GM18520 (cell line): ENCODE data around the gene ZKSCAN4.
A peak's percentile ranks its signal among the peaks of the same experiment; 100 is the strongest.

Experiments used
- ATAC-seq: cut with Tn5 transposase; IDR thresholded peaks from one replicate; pipeline ENCODE4 v1.9.1; 2021; ENCODE audit not compliant: unreplicated experiment

The ZKSCAN4 gene

DNA sequence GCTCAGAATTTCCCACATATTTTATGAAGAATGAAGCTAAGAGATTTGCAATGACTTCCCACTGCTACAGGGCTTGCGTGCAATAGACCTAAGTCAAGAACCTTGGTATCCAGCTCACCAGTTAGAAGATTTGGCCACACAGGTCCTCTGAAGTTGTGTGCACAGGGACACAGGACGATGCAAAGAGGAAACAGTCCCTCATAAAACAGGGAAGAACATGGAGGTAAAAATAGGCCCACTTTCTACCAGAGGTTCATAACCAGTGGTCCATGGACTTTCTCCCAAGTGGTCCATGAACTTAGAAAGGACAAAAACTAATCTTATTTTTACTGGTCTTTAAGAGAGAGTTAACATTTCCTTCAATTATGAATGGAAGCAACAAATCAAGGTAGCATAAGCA lies 1.3 kb downstream of the ZKSCAN4 start:
- no peak for ATAC-seq

DNA sequence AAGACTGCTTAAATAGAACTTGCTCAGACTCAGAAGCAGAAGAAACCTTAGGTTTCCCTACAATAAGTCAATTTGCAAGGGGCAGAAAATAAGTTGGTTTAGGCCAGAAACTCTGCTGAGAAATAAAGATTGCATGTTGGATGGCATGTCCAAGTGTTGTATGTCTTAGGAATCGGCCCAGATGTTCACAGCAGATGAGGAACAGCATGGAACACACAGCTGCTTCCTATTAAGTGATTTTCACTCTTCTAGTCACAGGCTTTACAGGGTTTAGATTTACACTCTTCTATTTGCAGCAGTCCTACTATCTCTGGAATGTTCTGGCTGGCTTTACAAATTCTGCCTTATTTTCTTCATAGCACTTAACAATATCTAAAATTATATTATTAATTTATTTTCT lies 3.2 kb downstream of the ZKSCAN4 start:
- no peak for ATAC-seq

DNA sequence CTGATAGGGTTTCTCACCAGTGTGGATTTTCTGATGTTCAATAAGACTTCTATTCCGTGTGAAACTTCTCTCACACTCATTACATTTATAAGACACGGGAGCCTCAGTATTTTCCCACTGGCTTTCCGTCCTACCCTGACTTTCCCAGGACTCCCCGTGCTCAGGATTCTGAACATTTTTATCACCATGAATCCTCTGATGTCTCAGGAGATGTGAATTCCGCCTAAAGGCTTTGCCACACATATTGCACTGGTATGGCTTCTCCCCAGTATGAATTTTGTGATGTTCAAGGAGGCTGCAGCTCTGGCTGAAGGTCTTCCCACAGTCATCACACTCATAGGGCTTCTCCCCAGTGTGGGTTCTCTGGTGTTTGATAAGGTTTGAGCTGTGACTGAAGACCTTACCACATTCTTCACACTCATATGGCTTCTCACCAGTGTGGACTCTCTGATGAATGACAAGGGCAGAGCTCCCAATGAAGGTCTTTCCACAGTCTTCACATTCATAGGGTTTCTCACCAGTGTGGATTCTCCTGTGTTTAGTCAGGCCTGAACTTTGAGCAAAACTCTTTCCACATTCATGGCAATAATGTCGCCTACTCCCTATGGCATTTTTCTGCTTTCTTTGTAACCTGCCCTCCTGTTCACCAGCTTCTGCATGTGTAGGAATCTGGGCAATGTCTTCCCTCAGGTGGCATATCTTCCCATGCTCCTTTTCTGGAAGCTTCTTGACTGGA lies 6.7 kb downstream of the ZKSCAN4 start:
- ATAC-seq, result no peak

DNA sequence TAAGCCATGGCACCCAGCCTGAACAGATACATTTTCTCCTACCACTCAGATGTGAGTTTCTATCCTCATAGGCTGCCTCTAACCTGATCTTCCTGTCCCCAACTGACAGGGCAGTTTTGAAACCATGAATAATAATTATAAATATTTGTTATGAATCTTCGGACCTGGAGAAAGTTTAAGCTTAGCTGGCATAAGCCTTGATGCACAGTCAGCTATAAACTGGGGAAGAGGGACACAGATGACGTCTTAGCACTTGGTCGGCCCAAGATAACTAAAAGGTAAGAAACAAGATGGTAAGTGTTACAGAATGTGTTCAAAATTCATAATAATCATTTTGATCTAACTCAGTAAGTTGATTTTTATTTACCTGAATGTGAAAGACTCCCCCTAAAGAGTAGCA lies 8.1 kb downstream of the ZKSCAN4 start:
- no peak for ATAC-seq

DNA sequence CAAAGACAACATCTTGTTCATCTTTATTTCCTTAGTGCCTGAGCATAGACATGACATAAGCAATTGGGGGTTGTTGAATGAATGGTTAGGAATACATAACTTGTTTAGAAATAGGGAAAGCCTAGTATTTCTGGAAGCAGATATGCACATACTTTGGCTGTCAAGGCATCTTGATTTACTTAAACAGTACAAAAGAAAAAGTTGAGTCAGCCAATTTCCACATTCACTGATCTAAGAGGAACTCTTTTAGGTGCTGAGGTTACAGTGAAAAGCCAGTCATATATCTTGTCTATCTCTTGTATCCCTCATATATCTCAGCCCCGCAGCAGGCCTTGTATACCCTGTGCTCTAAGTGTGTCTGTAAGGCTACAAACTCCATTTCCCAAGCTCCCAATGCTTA lies 11.6 kb downstream of the ZKSCAN4 start:
- no peak for ATAC-seq

DNA sequence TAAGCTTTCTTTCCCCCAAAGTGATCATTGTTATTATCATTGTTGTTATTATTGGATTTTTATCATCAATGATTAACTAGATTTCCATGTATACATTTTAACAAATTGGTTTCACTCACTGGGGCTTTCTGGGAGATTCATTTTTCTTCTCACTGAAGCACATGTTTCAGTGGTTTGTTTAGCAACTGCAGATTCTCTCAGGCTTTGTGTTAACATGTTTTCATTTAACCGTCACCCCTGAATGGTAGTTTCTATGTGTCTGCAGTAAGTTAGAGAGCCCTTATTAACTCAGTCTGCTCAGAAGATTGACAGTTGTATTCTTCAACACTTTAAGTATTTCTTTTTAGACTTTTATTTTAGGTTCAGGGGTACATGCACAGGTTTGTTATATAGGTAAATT lies 12.4 kb downstream of the ZKSCAN4 start:
- no peak for ATAC-seq

DNA sequence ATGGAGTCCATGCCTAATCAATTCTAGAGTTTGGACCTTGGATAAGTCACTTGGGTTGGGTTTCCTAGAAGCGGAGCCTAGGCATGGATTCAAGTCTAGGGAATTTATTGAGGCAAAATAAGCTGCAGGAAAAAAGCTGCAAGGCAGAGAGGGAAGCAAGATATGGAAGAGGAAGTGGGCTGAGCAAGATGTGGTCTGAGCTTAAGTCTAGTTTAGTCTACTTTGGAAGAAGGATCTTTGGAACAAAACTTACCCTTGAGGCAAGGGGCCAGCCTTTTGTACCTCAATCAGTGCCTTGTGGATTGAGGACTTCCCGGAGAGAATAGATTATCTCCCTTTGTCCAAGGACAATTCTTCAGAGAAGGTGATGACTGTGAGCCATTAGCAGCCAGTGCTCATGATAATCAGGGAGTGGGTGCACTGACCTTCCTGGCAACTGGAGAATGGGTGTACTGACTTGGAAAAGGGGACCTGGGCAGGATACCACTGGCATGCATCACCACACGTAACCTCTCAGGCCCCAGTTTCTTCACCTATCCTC lies 16.1 kb downstream of the ZKSCAN4 start:
- ATAC-seq, result no peak

DNA sequence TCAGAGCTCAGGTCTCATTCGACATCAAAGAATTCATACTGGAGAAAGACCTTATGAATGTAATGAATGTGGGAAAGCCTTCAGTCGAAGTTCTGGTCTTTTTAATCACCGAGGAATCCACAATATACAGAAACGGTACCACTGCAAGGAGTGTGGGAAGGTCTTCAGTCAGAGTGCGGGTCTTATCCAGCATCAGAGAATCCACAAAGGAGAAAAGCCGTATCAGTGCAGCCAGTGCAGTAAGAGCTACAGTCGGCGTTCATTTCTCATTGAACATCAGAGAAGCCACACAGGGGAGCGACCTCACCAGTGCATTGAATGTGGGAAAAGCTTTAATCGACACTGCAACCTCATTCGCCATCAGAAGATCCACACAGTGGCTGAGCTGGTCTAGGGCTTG lies 19.3 kb downstream of the ZKSCAN4 start:
- no peak for ATAC-seq

DNA sequence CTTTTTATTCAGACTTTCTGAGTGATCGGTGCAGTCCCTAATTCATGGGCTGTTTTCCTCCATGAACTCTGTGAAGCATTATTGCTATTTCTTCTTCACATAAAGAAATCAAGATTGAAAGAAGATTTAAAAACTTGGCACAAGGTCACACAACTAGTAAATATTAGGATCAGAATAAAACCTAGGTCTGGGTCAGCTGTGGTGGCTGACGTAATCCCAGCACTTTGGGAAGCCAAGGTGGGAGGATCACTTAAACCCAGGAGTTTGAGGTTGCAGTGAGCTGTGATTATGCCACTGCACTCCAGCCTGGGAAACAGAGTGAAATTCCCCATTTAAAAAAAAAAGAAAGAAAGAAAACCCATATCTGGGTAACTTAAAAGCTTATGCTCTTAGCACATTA lies 25.6 kb downstream of the ZKSCAN4 start:
- no peak for ATAC-seq

DNA sequence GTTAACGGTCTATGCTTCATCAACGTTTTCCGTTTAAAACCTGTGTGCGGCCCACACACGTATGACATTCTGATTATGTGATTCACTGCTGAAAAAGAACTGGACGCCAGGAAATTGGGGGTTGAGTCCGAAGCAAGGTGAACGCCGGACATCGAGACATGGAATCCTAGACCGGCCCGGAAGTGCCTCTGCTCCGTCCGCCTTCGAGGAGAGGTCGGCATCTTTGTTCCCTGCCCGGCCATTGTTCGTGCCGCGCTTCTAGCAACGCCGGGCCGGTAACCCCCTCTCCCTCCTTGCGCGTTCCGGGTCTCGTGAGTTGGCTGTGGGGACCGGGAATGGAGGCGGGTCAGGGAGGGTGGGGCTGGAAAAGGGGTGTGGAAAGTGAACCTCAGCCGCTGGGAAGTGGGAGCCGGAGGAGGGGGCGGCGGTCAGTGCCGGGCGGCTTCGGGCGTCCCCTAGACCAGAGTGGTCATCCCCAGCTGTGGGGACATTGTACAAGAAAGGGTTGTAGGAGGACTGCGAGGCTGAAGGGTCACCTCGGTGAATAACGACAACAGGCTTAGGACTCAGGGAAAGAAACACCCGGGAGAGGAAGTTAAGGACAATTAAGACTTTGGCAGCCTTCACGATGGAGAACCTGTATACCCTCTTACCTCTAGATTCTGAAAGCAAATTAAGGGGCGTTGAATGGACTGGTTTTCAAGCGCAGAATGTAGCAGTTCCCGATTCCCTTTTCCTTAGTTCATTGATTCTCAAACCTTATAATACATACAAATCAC lies 26.8 kb downstream of the ZKSCAN4 start, which contains the start of gene ZSCAN9:
ZSCAN9 (plus strand) TSS at position 220 of the 779 bp plus-strand sequence. CDS start 1,810 bp downstream, outside the sequence.
- ATAC-seq, result no peak

DNA sequence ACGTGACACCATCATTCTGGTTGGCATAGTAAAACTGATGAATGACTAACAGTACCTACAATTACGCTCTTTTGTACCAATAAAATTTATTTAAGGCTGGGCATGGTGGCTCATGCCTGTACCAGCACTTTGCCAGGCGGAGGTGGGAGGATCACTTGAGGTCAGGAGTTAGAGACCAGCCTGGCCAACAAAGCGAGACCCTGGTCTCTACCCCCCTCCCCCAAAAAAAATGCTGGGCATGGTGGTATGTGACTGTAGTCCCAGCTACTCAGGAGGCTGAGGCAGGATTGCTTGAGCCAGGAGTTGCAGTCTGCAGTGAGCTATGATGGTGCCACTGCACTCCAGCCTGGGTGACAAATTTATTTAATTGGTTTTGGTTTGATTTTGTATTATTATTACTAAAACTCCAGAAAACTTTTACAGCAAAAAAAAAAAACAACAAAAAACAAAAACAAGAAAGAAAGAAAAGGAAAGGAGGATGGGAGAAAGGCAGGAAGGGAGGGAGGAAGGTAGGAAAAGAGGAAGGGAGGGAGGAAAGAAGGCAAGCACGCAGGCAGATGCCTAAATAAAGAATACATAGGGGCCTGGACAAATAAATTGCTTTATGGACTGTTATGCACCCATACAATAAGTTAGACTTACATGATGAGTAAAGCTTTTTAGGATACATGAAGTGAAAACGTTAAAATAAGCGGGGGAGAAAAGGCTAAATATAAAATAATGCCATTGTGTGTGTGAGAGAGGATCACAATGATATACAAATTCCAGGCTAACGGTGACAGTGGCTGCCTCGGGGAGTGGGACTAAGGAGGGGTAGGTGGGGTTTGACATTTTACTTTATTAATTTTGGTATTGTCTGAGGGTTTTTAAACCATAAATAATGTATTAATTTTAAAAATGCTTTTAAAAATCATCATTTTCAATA lies 27.7 kb downstream of the ZKSCAN4 start:
- no peak for ATAC-seq

DNA sequence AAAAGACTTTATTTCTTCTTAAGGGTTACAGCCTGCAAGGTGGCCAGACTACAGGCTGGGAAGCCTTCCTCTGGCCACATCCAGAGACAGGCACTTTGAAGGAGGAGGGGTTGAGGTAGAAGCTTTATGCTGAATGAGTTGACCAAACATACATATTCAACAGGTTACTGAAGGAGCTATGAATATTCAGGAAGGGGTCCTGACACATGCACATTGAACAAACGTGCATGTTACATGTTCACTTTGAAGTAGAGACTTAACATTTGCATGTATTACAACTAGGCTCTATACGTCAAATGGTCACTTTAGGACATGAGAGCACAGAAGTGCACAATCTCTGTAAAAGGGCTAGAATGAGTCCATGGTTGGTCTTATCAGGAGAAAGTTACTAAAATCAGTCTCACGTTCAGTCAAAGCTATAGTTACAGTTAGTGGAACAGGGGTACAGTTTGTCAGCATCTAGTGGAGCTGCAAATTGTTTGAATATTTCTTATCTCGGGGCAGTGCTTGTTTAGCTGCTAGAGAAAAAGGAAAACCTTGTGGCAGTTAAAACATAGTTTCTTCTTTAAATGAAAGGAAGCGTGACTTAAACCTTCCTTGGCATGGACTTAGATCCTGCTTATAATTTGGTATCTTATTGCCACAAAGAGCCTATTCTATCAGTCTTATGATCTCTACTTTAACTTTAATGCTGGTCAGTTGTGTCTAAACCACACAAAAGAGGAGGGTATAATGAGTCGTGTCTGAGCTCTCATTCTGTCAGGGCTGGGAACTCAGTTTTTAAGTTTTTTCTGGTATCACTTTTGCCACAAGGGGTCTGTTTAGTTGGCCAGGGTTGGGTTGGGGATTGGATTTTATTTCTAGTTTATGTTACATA lies 31.6 kb downstream of the ZKSCAN4 start:
- ATAC-seq, result no peak

DNA sequence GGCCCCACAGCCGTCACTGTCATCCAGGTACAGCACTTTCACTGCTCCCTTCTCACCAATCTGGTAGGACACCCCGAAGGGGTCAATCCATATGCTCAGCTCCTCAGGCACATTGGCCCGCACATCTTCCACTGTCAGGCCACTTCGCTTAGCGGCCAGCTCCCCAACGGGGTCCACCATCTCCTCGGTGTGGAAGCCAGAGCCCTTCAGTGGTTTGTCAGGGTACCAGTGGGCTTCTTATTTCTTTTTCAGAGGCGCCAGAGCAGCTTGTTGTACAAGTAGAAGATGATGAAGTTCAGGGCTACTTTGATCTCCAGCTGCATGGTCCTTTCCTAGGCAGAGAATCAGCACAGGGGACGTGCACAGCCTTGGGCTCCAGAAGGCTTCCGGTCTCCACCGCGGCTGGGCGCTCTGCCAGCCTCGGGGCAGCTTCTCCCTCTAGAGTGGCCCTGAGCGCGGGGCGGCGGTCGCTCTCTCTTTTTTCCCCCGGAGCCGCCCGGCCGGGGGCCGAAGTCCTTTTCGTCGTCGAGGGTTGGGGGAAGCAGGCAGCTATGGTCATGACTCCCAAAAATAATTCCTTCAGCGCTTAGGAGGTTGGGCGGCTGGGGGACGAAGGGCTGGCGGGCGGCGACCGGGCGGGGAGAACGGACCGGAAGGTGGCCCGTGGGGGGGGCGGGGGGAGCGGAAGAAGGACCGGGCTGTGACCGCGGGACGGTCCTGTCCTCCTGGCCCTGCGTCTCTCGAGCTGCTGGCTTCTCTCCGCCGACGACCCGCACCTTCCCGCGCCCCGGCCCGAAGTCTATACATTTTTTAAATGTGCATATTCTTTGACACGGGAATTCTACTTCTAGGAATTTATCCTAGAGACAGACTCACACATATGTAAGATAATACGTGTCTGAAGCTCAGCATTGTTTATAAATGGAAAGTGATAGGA lies 33.5 kb downstream of the ZKSCAN4 start:
- peak; percentile 50 for ATAC-seq

DNA sequence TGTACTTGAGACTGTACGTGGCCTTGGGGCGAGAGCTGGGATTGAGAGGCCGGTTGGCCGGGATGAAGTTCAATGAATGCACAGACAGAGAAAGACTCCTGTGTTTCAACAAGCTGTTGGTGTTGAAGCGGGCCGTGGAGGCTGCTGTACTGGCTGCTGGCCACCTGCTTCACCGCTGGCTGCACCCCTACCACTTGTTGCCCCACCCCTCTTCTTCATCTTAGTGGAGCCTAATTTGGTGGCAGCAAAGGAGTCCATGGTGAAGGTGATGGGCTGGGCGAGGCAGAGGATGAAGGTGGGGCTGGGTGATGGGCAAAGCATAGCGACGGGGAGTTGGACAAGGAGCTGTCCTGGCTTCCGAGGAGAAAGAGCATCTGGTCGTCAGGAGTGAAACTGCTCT lies 34.2 kb downstream of the ZKSCAN4 start:
- no peak for ATAC-seq

DNA sequence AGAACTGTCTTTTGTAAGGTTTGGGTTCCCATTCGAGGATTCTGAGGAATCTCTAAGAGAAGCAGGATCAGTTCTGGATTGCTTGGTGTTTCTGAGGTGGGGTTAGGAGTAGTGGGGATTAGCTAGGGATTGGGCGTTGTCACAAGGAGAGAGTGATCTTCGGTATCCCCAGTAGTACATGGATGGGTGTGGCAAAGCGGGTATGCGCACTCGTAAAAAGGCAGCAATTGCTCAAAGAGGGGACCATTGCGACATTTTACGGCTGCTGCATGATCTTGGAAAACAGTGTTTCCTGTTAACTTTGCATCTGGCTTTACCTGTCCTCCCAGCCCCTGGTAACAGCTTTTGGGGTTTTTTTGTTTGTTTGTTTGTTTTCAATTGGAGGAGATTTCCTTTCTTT lies 36.6 kb downstream of the ZKSCAN4 start:
- ATAC-seq, result no peak

DNA sequence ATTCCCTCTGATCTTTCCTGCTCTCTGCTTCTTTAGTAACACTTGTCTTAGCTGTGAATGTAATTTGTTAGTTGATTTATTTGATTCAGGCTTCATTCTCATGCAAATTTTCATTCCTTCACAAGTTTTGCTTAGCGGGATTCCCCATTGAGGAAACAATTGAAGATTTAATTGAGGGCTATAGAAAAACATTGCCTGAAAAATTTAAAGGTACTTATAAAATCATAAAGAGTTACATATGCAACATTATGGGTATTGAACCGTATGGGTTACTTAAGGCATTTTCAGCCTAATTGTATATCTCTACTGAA lies 38.9 kb downstream of the ZKSCAN4 start:
- ATAC-seq, result no peak

DNA sequence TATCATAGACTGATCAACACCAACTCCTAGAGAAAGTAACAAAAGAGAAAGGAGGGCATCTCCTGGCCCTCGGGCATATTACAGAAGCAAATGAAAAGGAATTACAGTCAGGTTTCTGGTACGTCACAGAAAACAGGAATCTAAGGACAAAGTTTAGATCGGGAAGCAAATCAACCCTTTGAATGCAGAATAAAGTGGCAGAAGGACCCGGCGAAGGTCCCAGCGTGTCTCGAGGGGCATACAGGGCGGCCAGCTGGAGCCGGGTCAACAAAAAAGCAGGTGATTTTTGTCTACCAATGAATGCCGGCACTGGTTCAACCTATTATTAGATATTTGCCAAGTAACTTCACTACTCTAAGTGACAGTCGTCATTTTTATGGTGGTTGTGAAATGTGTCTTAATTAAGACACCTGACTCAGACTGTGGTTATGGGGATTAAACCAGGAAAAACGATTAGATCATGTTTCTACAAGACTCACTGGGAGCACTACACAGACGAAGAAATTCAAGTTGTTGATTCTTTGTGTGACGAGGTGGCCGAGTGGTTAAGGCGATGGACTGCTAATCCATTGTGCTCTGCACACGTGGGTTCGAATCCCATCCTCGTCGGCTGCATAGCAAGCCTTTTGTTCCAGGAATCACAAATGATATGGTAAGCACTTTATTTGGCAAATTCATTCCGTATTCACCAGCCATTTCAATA lies 39.4 kb downstream of the ZKSCAN4 start:
- peak; percentile 54 for ATAC-seq

DNA sequence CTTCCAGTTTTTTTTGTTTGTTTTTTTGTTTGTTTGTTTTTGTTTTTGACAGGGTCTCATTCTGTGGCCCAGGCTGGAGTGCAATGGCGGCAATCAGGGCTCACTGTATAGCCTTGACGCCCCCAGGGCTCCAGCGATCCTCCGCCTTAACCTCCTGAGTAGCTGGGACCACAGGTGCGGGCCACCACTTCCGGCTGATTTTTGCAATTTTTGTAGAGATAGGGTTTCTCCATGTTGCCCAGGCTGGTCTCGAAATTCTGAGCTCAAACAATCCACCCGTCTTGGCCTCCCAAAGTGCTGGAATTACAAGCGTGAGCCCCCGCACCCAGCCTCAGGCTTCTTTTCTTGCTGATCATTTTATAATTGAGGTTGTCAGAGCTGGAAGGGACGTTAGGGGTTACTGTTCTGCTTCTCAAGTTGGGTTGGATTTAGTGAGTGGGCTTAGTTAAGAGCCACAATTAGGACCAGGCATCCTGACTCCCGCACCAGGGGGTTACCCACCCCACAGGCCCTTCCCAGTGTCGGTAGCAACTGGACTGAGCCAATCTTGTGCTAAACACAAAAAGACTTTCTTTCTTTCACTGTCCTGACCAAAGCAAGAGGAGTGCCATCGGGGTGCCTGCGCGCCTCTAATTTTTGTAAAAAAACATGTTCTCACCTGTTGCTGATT lies 40.1 kb downstream of the ZKSCAN4 start:
- no peak for ATAC-seq
